SH-SY5Y (cell line): ENCODE data around the gene HDAC8.

Source experiments
- GATA2 ChIP-seq: IDR thresholded peaks from 2 replicates; pipeline ENCODE4 v1.6.1; 2011; ENCODE audit warnings: mild to moderate bottlenecking, low read depth, low read length
- GATA3 ChIP-seq: IDR thresholded peaks from 2 replicates; pipeline ENCODE4 v1.6.1; 2011; ENCODE audit warnings: low read depth, mild to moderate bottlenecking, low read length, moderate library complexity

DNA sequence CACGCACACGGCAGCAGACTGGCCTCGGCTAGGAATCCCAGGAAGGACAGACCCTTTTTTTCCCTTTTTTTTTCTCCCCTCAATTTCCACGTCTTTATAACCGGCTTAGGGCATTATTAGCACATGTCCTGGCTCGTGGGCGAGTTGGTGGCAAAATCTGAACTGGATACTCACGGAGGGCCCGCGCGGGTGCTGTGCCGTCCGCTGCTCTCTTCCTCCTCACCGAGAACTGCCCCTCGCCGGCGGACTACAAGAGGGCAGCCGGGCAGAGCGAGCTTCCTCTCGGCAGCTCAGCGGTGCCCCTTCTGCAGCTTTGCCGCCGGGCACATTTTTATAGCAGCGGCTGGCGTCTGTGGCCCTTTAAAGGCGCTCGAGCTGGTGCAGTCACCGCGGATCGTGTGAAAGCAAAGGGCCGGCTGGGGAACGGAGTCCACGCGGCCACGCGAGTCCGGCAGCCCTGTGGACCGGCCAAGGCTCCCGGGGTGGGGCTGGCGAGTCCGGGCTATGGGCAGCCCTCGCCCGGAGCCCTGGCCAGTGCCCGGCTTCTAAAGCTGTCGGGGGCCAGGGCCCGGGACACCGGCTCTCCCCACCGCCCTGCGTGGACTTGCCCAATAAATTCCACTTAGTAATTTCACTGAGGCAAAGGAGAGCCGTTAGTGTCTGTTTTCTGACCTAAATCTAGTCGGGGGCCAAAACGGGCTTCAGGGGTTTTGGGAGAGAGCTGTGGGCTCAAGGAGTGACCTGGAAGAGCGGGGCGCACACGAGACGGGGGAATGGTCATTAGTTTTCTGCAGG is 265.6 kb downstream of the HDAC8 start:
- TF ChIP-seq GATA2 = no peak
- TF ChIP-seq GATA3 = no peak
